ENCODE data around the gene ST3GAL4. TPM values are rescaled to one million over a fixed set of nuclear protein-coding genes. Genes with fewer than 3 reads are reported as not detected.

ST3GAL4 gene
- total and polyA plus RNA-seq, 10 of the 15 experiments (the other 5 are each of a cell fraction or from before 2014, with no cell fraction given) = 3.8 to 8.1 (median 6.5) TPM; not detected in 2

GRCh38 chr11:126336138-126336541 is 19.3 kb upstream of the ST3GAL4 start:
- Histone ChIP-seq H3K9me3 (replicated peaks; ENCODE audit: control insufficient read depth, insufficient read depth, low read length) (no peaks in the 10 kb centered on the region), H3K4me2 (ENCODE audit: control insufficient read depth, insufficient read depth) (no peak overlapping the region), H3K27me3 (replicated peaks in 1 of 2; ENCODE audit: control insufficient read depth in 2 of 2, insufficient read depth in 2 of 2, low read length in 1 of 2) (no peaks in the 10 kb centered on the region), H3K27ac (ENCODE audit: control insufficient read depth, insufficient read depth) (no peak overlapping the region), H3K36me3 (ENCODE audit: control insufficient read depth in 2 of 2, insufficient read depth in 2 of 2, low read length in 1 of 2) (peaks cover 29 to 30% of the 10 kb centered on the region in 2 experiments), H2AFZ (ENCODE audit: control insufficient read depth, low read depth, low read length) (no peak overlapping the region), H3K4me3 (no peak overlapping the region), H3K79me2 (ENCODE audit: control insufficient read depth, insufficient read depth, low read length) (no peaks in the 10 kb centered on the region), H3K9ac (ENCODE audit: control insufficient read depth, insufficient read depth, low read length) (no peak overlapping the region), H3K4me1 (ENCODE audit: control insufficient read depth, insufficient read depth, low read length) (peaks cover 4% of the 10 kb centered on the region), H4K20me1 (ENCODE audit: control insufficient read depth, insufficient read depth) (no peaks in the 10 kb centered on the region)
- POLR2A ChIA-PET = interaction anchor here (0.7 kb wide), 1 partner anchor 294 kb away, joined by 5 read pairs; no protein-coding TSS in a partner anchor
- no TSS peak for BruUV-seq (replicated peaks)
- DNase-seq (ENCODE audit: low read depth, low spot score) (no peak), ATAC-seq (no peak), FAIRE-seq (no peak)
- 82% methylated on average over 8 of the region's 8 CpGs for WGBS (ENCODE audit: insufficient coverage, insufficient replicate concordance, low lambda C conversion rate, missing lambda C conversion rate)
- in situ Hi-C loops (cut with MboI) (no loop called here), intact Hi-C loops (cut with micrococcal nuclease; ENCODE audit: unreplicated experiment) (no loop called here)
- CTCF ChIA-PET = interaction anchor here (1.0 to 1.4 kb wide), 3 partner anchors 25 to 144 kb away, joined by 4 read pairs; no protein-coding TSS in a partner anchor
- TF ChIP-seq RAD21 (IDR thresholded peaks at IDR 0.05; ENCODE audit: insufficient read depth, low read depth, low read length) (no peak), NFYB (IDR thresholded peaks at IDR 0.05; ENCODE audit: insufficient read depth, low read depth, low read length) (no peak), MEF2A (IDR thresholded peaks at IDR 0.05; ENCODE audit: insufficient read depth, low read depth, low read length) (no peak), YBX1 (IDR thresholded peaks at IDR 0.05) (no peak)
- SMC1A ChIA-PET (ENCODE audit: uncharacterized antibody, unreplicated experiment) = no interaction called here
- RAD21 ChIA-PET (ENCODE audit: unreplicated experiment) = no interaction called here

DNA sequence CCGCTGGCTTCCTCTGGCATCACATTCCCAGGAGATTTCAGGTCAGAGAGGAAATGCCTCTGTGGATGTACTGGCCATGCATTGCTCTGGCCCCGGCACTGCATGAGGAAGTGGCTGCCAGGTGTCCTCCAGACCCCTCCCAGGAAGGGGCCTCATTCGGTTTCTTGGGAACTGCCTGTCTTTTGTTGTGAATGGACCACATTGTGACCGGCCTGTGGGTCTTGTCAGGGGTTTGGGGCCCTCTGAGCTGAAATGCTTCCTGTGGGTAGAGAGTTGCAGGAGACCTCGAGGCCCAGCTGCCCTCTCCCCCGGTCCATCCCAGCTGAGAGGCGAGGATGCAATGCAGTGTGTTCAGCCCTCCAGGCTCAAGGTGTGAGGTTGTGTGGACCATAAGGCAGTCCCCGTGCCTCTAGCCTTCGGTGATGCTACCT is 18.8 kb upstream of the ST3GAL4 start:
- CTCF ChIA-PET = interaction anchor here (1.0 kb wide), 1 partner anchor 26 kb away, joined by 4 read pairs; no protein-coding TSS in a partner anchor
- intact Hi-C loops (cut with micrococcal nuclease; ENCODE audit: unreplicated experiment) = no loop called here
- BruUV-seq (replicated peaks) = no TSS peak

More for the DNA sequence above, 18.8 kb upstream of the ST3GAL4 start:
- TF ChIP-seq, protein P1, sequence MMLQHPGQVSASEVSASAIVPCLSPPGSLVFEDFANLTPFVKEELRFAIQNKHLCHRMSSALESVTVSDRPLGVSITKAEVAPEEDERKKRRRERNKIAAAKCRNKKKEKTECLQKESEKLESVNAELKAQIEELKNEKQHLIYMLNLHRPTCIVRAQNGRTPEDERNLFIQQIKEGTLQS (IDR thresholded peaks at IDR 0.05; ENCODE audit: borderline replicate concordance, extremely low read depth, low read depth, low read length) = no peak
- no peak overlapping the region for H2AFZ ChIP-seq (ENCODE audit: control insufficient read depth, low read depth, low read length)
- H3K27me3 ChIP-seq (replicated peaks in 1 of 2; ENCODE audit: control insufficient read depth in 2 of 2, insufficient read depth in 2 of 2, low read length in 1 of 2) = no peaks in the 10 kb centered on the region
- peaks cover 27 to 29% of the 10 kb centered on the region in 2 experiments for H3K36me3 ChIP-seq (ENCODE audit: control insufficient read depth in 2 of 2, insufficient read depth in 2 of 2, low read length in 1 of 2)
- no peak overlapping the region for H3K9ac ChIP-seq (ENCODE audit: control insufficient read depth, insufficient read depth, low read length)
- H3K79me2 ChIP-seq (ENCODE audit: control insufficient read depth, insufficient read depth, low read length) = no peaks in the 10 kb centered on the region
- no peak for DNase-seq (ENCODE audit: low read depth, low spot score)
- POLR2A ChIA-PET = no interaction called here
- no peaks in the 10 kb centered on the region for H3K9me3 ChIP-seq (replicated peaks; ENCODE audit: control insufficient read depth, insufficient read depth, low read length)
- peaks cover 9% of the 10 kb centered on the region for H3K4me1 ChIP-seq (ENCODE audit: control insufficient read depth, insufficient read depth, low read length)
- 71% methylated on average over 9 of the region's 9 CpGs for WGBS (ENCODE audit: insufficient coverage, insufficient replicate concordance, low lambda C conversion rate, missing lambda C conversion rate)
- no peak for FAIRE-seq
- RAD21 ChIA-PET (ENCODE audit: unreplicated experiment) = no interaction called here
- no peak overlapping the region for H3K4me3 ChIP-seq
- SMC1A ChIA-PET (ENCODE audit: uncharacterized antibody, unreplicated experiment) = no interaction called here
- no peak for ATAC-seq
- in situ Hi-C loops (cut with MboI) = no loop called here
- no peak overlapping the region for H3K27ac ChIP-seq (ENCODE audit: control insufficient read depth, insufficient read depth)
- no peak overlapping the region for H3K4me2 ChIP-seq (ENCODE audit: control insufficient read depth, insufficient read depth)
- no peaks in the 10 kb centered on the region for H4K20me1 ChIP-seq (ENCODE audit: control insufficient read depth, insufficient read depth)

Data from GM12878 (cell line).